HK-2 (cell line): Measurements from ENCODE around the gene KDM6A.
A peak's percentile ranks its signal among the peaks of the same experiment; 100 is the strongest.
"Not testable (repeated sequence)": the region's sequence is repeated elsewhere in the genome, so short reads cannot be mapped to it uniquely, and the experiment has no call there.

Source experiments
- DNase-seq: peaks from one replicate; pipeline ENCODE4 v3.0.0-alpha.2; 2018; ENCODE audit not compliant: unreplicated experiment

KDM6A gene

DNA sequence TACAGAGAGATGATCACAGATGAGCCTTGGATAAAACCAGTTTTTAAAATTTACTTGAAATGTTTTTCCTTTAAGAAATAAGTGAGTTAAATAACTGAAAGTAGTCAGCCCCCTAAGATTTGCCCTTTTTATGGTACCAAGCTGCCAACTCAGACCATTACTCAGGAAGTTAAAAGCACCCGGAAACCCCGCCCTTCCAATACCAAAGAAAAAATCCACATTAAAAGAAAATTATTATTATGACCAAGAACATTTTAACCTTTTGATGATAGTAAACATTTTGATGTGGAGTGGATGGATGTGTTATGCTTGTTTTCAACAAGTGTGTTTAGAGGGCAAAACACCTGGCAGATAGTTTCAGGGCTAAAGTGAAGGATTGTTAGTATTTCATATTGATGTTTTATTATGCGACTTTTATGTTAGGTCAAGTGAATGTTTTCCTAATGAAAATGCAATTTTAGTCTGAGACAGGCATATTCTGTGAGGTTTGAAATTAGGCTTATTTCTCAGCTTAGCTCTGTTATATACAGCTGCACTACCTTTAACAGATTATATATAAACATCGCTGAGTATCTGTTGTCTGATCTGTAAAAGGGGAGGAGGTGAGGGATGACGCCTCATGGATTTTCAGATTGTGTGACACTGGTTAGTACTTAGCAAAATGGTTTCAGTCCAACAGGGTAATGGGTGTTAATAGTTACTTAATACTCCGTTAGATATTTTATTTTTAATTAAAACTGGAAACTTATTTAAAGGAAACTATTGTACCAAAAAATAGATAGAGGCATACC, 89.0 kb downstream of the KDM6A start:
- no peak for DNase-seq

DNA sequence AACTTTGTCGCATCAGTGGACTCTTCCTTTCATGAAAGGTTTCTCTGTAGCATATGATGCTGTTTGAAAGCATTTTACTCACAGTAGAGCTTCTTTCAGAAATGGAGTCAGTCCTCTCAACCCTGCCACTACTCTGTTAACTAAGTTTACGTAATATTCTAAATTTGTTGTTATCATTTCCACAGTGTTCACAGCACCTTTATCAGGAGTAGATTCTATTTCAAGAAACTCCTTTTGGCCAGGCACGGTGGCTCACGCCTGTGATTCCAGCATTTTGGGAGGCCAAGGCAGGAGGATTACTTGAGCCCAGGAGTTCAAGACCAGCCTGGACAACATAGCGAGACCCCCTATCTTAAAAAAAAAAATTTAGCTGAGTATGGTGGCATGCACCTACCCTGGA, 90.0 kb downstream of the KDM6A start:
- no peak for DNase-seq

DNA sequence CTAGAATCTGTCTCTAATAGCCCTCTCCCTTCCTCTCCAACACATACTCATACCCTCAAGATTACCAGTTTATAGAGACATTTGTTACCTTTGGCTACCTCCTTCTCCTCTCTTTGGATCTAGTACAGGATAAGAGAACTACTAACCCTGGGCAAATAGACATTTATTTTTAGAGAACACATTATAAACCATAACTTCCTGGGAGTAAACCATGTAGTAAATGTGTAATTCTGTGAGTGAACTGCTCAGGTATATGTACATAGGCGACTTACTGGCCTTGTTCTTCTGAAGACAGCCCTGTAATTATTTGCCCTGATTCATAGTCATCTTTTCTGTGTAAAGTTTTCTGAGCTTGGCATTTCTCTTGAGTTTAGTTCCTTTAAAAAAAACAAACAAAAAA, 94.2 kb downstream of the KDM6A start:
- DNase-seq, result no peak

DNA sequence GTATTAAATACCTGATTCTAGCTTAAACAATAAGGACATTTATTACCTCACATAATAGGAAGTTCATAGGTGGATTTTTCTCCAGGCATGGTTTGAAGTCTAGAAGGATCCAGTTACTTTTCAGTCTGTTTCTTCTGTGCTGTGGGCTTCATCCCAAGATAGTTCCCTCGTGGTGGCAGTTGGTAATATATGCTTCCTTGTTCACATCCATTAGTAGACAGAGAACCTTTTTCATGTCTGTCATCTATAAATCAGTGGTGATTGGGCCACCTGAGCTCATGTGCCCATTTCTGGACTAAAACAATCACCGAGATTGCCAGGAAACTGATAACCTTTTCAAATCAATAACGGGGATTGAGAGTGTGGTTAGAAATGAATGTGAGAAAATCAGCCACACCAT, 97.7 kb downstream of the KDM6A start:
- no peak for DNase-seq

DNA sequence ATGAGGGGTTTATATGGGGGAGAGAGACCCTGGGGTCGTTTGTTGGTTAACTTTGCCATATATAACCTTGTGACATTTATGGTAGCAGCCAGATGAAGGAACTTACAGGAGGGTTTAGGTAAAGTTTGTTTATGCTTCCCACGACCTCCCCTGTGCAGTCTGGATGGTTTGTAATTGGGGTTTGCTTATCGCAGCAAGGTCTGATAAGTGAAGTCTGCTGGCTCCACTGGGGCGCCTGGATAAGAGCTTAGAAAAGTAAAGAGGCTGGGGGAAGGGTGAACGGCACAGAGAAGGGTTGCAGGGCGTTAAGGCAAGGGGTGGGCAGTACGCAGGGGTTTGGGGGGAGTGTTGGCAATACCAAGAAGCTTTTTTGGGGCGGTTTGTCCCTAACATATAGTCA, 98.7 kb downstream of the KDM6A start:
- no peak for DNase-seq

DNA sequence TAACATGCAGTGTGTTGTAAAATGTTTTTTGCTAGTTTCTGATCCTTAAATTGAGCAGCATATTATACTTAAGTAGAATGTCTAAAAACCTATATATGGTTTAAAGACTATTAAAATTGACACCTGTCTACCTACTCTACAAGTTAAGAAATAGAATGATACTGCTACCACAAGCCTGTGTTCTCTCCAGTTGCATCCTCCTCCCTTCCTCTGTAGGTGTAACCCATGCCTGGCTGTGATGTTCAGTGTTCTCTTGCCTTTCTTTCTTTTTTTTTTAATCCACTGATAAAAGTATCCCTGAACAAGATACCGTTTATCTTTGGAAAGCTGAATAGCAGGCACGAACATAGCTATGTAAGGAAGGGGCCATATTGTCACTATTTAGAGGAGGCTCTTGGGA, 99.1 kb downstream of the KDM6A start:
- DNase-seq, result no peak

DNA sequence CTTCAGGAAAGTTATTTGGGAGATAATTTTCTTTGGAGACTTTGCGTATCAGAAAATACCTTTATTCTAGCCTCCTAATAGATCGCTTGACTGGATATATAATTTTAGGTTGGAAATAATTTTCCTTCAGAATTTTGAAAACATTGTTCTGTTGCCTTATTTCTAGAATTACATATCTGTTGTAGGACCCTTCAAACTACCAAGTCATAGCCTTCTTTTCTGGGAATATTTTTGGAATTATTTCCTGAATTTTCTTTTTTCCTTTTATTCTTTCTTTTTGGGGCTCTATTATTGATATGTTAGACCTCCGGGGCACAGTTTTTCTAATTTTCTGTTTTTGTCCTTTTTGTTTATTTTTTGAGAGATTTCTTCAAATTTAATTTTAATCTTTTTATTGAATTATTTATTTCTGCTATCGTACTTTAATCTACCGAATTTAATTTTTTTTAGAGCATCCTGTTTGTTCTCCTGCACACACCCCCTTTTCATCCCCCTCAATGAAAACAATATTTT, 100.5 kb downstream of the KDM6A start:
- no peak for DNase-seq

DNA sequence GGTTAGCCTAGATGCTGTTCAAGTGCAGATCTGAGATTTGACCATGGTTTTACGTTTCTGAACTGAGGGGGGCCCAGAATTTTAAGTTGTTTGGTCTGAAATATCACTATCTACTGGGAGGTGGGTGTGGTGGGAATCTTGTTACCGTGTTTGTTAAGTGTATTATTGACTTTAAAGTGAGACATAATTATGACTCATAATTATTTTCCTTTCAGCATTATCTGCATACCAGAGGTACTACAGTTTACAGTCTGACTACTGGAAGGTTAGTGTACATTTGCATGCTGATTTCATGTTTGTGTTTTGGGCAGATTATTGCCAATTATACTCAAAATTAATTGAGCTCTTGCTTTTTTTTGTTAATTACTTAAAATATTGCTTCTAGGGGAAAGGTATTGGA, 101.5 kb downstream of the KDM6A start:
- DNase-seq, result no peak

DNA sequence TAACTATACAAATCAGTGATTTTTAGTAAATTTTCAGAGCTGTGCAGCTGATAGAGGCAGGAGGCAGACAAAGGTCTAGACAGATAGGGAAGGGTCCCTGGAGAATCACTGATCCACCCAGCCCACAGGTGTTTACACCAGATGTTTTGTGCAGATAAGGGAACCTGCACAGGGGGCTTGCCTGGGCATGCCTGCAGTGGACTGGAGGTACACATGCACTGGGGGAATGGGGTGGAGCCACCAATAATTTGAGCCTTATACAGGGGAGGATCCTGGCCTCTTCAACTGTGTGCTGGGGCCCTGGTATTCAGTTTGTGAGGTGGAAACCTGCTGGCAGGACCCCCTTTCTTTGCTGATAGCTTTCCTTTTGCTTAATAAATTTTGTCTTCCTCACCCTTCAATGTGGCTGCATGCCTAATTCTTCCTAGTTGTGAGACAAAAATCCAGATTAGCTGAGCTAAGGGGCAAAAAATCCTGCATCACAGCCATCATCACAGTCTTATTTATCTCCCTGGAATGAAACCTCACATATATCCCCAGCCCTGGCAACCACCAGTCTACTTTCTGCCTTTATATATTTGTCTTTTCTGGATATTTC, 102.8 kb downstream of the KDM6A start:
- no peak for DNase-seq

DNA sequence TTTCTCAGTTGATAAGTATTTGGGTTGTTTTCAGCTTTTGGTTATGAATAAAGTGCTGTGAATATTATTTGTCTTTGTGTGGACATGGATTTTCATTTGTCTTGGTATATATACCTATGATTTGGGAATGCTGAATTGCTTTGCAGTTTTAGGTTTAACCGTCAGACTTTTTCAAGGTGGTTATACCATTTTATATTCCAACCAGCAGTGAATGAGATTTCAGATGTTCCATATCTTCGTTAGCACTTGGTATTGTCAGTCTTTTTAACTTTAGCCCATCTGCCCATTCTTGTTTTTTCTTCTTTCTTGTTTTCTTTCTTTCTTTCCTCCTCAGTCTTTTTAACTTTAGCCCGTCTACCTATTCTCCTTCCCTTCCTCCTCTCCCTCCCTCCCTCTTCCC, 106.0 kb downstream of the KDM6A start:
- no peak for DNase-seq

DNA sequence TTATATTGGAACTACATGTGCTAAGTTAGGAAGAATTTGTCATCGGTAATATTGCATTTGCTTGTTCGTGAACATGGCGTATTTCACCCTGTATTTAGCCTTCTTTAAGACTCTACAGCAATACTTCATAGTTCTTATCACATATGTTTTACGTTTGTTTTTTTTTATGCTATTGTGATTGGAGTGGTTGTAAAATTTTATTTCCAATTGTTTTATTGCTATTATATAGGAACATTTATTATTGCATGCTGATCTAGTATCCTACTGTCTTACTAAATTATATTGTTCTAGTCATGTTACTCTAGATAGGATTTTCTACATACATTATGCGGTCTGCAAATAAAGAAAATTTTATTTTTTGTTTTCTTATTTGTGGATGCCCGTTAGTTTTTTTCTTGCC, 107.4 kb downstream of the KDM6A start:
- no peak for DNase-seq

DNA sequence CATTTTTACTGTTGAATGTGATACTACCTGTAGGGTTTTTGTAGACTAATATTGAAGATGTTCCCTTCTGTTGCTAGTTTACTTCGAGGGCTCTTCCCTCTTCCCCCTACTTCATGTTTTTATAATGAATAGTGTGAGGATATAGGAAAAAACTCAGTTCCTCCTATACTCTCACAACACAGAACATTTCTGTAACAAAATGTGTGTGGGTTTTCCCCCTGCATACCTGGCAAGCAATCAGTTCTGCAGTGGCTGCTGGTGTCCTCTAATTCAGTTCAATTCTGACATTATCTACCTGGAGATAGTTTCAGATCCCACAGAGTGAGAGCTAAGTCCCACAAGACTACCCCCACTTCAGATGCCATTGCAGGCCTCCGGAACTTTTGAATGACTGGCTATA, 107.9 kb downstream of the KDM6A start:
- DNase-seq, result no peak

DNA sequence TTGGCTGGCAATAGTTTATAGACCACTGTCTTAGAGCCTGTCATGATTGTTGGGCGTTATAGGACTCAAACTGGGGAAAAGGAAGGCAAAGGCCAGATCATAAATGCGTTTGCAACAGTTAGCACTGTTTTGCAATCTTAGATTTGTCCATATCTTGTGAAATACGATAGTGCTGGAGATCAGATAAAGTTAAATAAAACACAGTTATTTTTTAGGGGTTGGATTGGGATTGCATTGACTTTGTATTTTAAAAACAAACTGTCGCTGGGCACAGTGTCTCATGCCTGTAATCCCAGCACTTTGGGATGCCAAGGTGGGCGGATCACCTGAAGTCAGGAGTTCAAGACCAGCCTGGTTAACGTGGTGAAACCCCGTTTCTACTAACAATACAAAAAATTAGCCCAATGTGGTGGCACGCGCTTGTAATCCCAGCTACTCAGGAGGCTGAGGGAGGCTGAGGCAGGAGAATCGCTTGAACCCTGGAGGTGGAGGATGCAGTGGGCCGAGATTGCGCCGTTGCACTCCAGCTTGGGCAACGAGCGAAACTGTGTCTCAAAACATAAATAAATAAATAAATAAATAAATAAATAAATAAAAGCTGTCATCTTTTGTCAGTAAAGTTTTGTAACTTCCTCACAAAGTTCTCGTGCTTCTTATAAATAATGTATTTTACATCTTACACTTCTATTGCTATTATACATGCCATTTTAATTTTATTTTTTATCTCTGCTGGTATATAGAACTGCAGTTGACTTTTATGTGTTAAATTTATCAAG, 117.2 kb downstream of the KDM6A start:
- DNase-seq, result no peak

DNA sequence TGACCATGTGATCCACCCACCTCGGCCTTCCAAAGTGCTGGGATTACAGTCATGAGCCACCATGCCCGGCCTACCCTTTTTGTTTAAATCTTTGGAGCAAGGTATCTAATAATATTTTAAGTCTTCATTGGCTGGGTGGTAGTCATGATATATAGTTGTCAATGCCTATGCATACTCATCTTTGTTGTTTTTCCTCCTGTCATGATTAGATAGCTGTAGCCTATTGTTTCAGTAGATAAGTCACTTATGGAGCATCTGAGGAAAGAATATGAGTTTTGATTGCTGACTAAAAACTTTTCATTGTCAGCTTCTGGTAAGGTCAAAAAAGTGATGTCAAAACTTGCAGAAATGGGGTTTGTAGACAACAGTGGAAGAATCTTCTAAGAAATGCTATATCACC, 119.8 kb downstream of the KDM6A start:
- DNase-seq, result no peak

DNA sequence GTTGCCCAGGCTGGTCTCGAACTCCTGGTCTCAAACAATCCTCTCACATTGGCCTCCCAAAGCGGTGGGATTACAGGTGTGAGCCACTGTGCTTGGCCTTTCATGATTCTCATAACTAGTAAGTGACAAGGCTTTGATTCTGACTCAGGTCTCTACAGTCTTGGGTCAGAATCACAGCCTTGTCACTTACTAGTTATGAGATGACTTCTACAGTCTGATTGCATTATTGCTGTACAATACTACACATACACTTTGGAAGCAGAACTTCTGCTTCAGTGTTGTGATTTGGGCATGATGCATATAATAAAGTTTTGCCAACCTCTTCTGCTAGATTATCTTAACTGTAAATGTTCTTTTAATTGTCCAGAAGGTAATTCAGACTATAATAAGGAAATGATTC, 123.3 kb downstream of the KDM6A start:
- no peak for DNase-seq

DNA sequence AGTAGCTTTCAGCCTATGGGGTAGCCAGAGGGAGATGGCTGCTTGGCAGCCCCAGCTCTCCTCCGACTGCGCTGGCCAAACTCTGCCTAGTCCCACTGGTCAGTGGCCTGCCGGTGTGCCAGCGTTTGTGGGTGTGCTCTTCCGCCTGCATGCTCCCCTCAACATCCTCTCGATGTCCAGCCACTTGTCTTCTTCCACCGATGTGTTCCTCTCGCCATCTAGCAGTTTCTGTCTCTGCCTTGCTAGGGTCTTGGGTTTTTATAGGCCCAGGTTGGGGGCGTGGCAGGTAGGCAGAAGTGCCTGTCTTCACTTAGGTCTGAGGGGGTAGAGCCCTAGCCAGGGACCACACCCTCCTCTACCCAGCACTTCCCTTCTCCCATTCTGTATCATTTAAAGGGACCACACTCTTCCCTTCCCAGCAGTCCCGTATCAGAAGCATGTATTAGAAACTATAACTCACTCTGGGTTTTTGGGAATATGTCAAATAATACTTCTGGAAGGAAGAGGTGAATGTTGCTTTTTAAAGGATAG, 124.4 kb downstream of the KDM6A start:
- no peak for DNase-seq

DNA sequence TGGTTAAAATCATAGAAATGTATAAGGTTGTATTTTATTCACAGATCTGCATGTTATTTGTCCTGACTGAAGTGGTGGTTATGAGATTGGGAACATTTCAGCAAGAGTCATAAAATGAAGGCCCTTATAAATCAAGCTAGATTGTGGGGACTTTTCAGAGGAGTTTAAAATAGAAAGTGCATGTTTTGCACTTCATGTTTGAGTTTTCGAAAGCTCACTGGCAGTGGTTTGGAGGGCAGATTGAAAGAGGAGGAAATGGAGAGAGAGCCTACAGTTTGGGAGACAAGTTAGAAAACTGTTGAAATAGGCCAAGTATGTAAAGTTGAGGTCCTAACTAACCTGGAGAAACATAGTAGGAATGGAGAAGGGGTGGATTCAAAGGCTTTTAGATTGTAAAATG, 124.9 kb downstream of the KDM6A start:
- no peak for DNase-seq

DNA sequence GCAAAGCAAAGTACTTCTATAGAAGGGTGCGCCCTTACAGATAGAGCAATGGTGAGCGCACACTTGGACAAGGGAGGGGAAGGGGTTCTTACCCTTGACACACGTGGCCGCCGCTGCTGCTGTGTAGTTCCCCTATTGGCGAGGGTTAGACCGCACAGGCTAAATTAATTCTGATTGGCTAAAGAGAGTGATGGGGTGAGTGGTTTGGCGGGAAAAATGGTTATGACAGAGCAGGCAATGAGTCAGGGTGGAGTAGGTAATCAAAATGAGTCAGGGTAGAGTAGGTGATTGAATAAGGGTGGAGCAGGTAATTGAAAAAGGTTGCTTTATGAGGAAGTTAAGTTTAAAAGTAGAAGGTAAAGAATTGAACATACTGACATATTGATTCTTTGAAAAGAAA, 126.2 kb downstream of the KDM6A start:
- DNase-seq, result not testable (repeated sequence)

DNA sequence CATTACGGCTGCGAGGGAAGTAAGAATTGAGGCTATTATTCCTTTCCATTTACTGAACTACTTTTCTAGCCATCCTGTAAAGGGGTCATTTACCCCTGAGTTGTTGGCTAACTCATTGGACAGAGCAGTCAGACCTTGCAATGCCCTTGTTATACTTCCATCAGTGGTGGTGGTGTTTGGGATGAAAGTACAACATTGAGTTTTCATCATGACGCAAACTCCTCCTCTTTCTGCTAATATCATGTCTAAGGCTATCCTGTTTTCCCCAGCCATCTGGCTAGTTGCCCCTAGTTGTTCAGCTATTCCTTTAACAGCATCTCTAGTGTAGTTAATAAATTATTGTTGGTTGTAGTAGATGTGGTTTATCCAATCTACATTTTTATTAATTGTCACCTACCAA, 126.9 kb downstream of the KDM6A start:
- DNase-seq, result not testable (repeated sequence)

DNA sequence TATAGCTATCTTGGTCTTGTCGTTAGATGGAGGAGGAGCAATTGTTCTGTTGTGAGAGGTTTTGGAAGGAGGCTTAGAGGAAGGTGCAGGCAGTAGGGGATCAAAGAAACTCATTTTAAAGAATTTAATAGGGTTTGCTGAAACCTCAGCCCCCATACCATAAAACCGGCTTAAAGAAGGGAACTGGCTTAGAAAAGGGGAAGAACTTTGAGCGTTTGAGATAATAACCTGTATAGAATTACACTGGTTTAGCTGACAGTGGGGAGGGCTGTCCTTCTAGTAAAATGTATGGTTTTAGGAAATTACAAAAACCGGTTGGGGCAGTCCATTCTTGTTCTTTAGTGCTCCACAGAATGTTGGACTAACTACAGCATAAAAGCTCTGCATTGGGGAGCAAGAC, 128.1 kb downstream of the KDM6A start:
- no peak for DNase-seq

DNA sequence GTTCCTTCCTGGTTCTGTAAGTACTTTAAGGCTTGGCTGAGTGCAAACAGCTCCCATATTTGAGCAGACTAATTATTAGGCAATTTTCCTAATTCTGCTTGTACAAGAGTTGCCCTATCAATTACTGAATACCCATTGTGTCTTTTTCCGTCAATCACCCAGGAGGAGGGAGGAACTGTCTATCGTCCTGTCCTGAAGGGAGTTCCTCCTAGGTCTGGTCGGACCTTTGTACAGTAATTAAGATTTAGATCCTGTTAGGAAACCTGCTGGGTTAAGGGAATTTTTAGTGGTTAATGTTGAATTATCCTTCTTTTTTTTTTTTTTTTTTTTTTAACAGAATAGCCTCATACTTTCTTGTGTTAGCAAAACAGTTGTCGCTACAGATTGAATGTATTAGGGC, 130.1 kb downstream of the KDM6A start:
- no peak for DNase-seq

DNA sequence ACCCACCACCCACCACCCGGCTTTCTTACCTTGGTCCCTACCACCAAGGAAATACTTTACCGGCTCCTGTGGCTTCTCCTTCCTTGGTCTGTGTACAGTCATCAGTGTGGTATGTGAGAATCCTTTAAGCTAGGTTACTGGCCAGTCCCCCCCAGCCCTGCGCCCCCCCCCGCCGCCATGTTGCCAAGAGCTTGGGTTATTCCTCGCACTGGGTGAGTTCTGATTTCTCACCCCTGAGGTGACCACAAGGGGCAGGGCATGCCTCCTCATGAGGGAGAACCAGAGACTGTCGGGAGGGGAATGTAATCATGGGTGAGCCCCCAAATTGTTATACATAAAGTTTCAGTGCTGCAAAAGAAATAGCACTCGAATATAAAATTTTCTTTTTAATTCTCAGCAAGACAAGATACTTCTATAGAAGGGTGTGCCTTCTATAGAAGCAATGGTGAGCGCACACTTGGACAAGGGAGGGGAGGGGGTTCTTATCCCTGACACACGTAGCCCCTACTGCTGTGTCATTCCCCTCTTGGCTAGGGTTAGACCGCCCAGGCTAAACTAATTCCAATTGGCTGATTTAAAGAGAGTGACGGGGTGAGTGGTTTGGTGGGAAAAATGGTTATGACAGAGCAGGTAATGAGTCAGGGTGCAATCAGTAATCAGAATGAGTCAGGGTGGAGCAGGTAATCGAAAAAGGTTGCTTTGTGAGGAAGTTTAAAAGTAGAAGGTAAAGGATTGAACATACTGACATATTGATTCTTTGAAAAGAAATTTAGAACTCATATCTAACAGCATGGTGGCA, 133.2 kb downstream of the KDM6A start:
- DNase-seq, result peak; percentile 72
